GM19025 (cell line): ENCODE results near the gene WNK2.
"Not testable (repeated sequence)": the region's sequence is repeated elsewhere in the genome, so short reads cannot be mapped to it uniquely, and the experiment has no call there.

Experiments used
- ATAC-seq: cut with Tn5 transposase; IDR thresholded peaks from one replicate; pipeline ENCODE4 v1.9.1; 2021; ENCODE audit warnings: mild to moderate bottlenecking, low read depth, moderate library complexity; ENCODE audit not compliant: unreplicated experiment

WNK2 gene

GRCh38 chr9:93347371-93347975, 163.5 kb downstream of the WNK2 start:
- not testable (repeated sequence) for ATAC-seq

GRCh38 chr9:93353413-93354310, 169.7 kb downstream of the WNK2 start:
- not testable (repeated sequence) for ATAC-seq

- no peak for ATAC-seq
Observed at GRCh38 chr9:93354451-93354850, 170.5 kb downstream of the WNK2 start.

- no peak for ATAC-seq
Observed at GRCh38 chr9:93355827-93356226, 171.9 kb downstream of the WNK2 start.

- ATAC-seq = no peak
Observed at GRCh38 chr9:93357649-93358048, 173.7 kb downstream of the WNK2 start.

GRCh38 chr9:93359907-93360306, 176.0 kb downstream of the WNK2 start:
- not testable (repeated sequence) for ATAC-seq

- no peak for ATAC-seq
Observed at GRCh38 chr9:93361995-93362394, 178.1 kb downstream of the WNK2 start.

- ATAC-seq = no peak
Observed at GRCh38 chr9:93364734-93365426, 180.9 kb downstream of the WNK2 start.

GRCh38 chr9:93365427-93366118, 181.6 kb downstream of the WNK2 start:
- ATAC-seq = no peak

GRCh38 chr9:93366119-93366447, 182.1 kb downstream of the WNK2 start:
- no peak for ATAC-seq

GRCh38 chr9:93366486-93366885, 182.5 kb downstream of the WNK2 start:
- ATAC-seq = not testable (repeated sequence)

GRCh38 chr9:93368437-93368836, 184.5 kb downstream of the WNK2 start:
- no peak for ATAC-seq

GRCh38 chr9:93369686-93370085, 185.7 kb downstream of the WNK2 start:
- no peak for ATAC-seq
